Neural progenitor cell (in vitro differentiated cells): ENCODE results near the gene WDR27. TPM values are rescaled to one million over a fixed set of nuclear protein-coding genes. Genes with fewer than 3 reads are reported as not detected.
A peak's percentile ranks its signal among the peaks of the same experiment; 100 is the strongest.

ENCODE experiments used
- DNase-seq: peaks from one replicate; pipeline ENCODE4 v3.0.0-alpha.2; 2016; ENCODE audit warnings: low spot score
- H2AFZ ChIP-seq: fragments of 200-600 bp; sonication (generic); replicated peaks from 2 replicates; pipeline ENCODE4 v1.6.1; 2016; ENCODE audit warnings: antibody characterized with exemption
- H3F3A ChIP-seq: fragments of 200-600 bp; sonication (generic); 2 replicates; pipeline ENCODE4 v1.6.1; 2016; ENCODE audit warnings: antibody characterized with exemption, low read depth
- H3K27ac ChIP-seq: fragments of 200-600 bp; sonication (generic); 2 replicates; pipeline ENCODE4 v1.5.1; 2016; ENCODE audit warnings: mild to moderate bottlenecking
- H3K27me3 ChIP-seq: fragments of 200-600 bp; sonication (generic); 2 replicates; pipeline ENCODE4 v1.6.1; 2016; ENCODE audit warnings: mild to moderate bottlenecking, moderate library complexity
- H3K36me3 ChIP-seq: fragments of 200-600 bp; sonication (generic); 2 replicates; pipeline ENCODE4 v1.5.1; 2016
- H3K4me1 ChIP-seq: fragments of 200-600 bp; sonication (generic); 2 replicates; pipeline ENCODE4 v1.6.1; 2016; ENCODE audit warnings: mixed run types
- H3K4me2 ChIP-seq: fragments of 200-600 bp; sonication (generic); 2 replicates; pipeline ENCODE4 v1.6.1; 2016
- H3K4me3 ChIP-seq: fragments of 200-600 bp; sonication (generic); 2 replicates; pipeline ENCODE4 v1.5.1; 2016
- H3K79me2 ChIP-seq: fragments of 200-600 bp; sonication (generic); 2 replicates; pipeline ENCODE4 v1.6.1; 2016; ENCODE audit warnings: low read depth
- H3K9ac ChIP-seq: fragments of 200-600 bp; sonication (generic); 2 replicates; pipeline ENCODE4 v1.6.1; 2016
- H3K9me3 ChIP-seq: fragments of 200-600 bp; sonication (generic); 2 replicates; pipeline ENCODE4 v1.5.1; 2016; ENCODE audit warnings: low read depth
- H4K20me1 ChIP-seq: fragments of 200-600 bp; sonication (generic); 2 replicates; pipeline ENCODE4 v1.6.1; 2016; ENCODE audit warnings: low read depth
- H3K27ac Mint-ChIP-seq: 3 replicates; pipeline ENCODE4 v1.8.0; 2021; ENCODE audit warnings: mixed read lengths
- H3K27me3 Mint-ChIP-seq: 2 replicates; pipeline ENCODE4 v1.8.0; 2022; ENCODE audit warnings: low read depth, mild to moderate bottlenecking, inconsistent platforms, moderate library complexity, mixed read lengths; ENCODE audit not compliant: insufficient read depth
- H3K36me3 Mint-ChIP-seq: 3 replicates; pipeline ENCODE4 v1.8.0; 2021; ENCODE audit warnings: mixed read lengths
- H3K4me1 Mint-ChIP-seq: 3 replicates; pipeline ENCODE4 v1.8.0; 2021; ENCODE audit warnings: mixed read lengths
- H3K4me3 Mint-ChIP-seq: 3 replicates; pipeline ENCODE4 v1.8.0; 2021; ENCODE audit warnings: mild to moderate bottlenecking, moderate library complexity, mixed read lengths
- H3K9me3 Mint-ChIP-seq: 3 replicates; pipeline ENCODE4 v1.8.0; 2020; ENCODE audit warnings: mixed read lengths
- CTCF ChIP-seq: fragments of 200-600 bp; sonication (generic); IDR thresholded peaks from 2 replicates; pipeline ENCODE4 v1.5.1; 2017; ENCODE audit warnings: antibody characterized with exemption, mild to moderate bottlenecking
- EZH2 ChIP-seq: fragments of 200-600 bp; sonication (generic); IDR thresholded peaks from 2 replicates; pipeline ENCODE4 v1.6.1; 2017; ENCODE audit warnings: antibody characterized with exemption, mild to moderate bottlenecking, moderate library complexity
- EZH2phosphoT487 ChIP-seq: fragments of 200-600 bp; sonication (generic); IDR thresholded peaks from 2 replicates; pipeline ENCODE4 v1.6.1; 2017; ENCODE audit warnings: antibody characterized with exemption
- total RNA-seq: library from RNA; depleted of rRNA; stranded (reverse); fragments of >200 nt; gene quantifications from 2 replicates; pipeline ENCODE4 v1.2.3, GENCODE V29; 2015; ENCODE audit warnings: low replicate concordance

WDR27 gene
- total RNA-seq, 1 donor from 2014 or later: 69.0 TPM

- H2AFZ ChIP-seq: no peak overlapping the region
- no peak for DNase-seq
- H3K27ac Mint-ChIP-seq: peak overlapping the region; percentile 66
- no peaks in the 10 kb centered on the region for H3K4me1 ChIP-seq
- peaks cover 24% of the 10 kb centered on the region for H3K4me1 Mint-ChIP-seq
- no peak overlapping the region for H3K9ac ChIP-seq
- no peak overlapping the region for H3K4me2 ChIP-seq
- H3K36me3 Mint-ChIP-seq: no peaks in the 10 kb centered on the region
- H3K9me3 Mint-ChIP-seq: no peaks in the 10 kb centered on the region
- TF ChIP-seq EZH2 (no peak), EZH2phosphoT487 (no peak), CTCF (no peak)
- H3K4me3 Mint-ChIP-seq: no peak overlapping the region
- H3K79me2 ChIP-seq: no peaks in the 10 kb centered on the region
- H4K20me1 ChIP-seq: no peaks in the 10 kb centered on the region
- H3K4me3 ChIP-seq: no peak overlapping the region
- peaks cover 2% of the 10 kb centered on the region for H3K27me3 Mint-ChIP-seq
- H3K36me3 ChIP-seq: no peaks in the 10 kb centered on the region
- H3K9me3 ChIP-seq: no peaks in the 10 kb centered on the region
- H3K27ac ChIP-seq: no peak overlapping the region
- no peaks in the 10 kb centered on the region for H3K27me3 ChIP-seq
- no peaks in the 10 kb centered on the region for H3F3A ChIP-seq
These were observed 211.6 kb downstream of the WDR27 start for GRCh38 chr6:169490246-169490641.

DNA sequence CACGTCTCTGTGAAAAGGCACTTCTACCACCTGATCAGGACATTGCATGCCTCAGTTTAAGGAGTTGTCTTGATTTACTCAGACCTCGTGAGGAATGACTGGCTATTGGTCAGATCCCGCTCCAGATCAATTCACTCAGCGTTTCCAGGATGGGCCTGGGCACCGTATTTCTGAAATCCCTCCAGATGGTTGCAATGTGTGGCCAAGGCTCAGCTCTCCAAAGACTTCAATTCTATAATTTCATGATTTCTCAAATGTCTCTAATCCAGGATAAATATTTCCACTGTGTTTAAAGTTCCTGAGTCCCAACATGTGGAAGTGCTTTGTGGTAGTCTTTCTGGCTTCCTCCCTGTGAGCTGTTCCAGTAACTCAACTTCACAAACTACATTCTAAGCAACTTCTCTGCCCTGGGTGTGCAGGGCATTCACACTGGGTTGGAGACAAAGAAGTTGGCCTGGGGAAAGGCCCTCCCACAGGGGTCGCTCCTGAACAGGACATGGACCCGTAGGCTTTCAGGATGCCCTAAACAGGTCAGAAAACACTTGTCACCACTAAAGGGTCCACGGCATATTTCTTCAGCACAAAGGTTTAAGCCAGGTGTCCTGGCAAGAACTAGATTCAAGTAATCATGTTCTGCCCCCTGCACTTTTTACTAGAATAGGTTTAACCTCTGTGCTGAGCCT, 212.1 kb downstream of the WDR27 start:
- no peak overlapping the region for H3K9ac ChIP-seq
- no peaks in the 10 kb centered on the region for H3K9me3 Mint-ChIP-seq
- no peak overlapping the region for H3K4me2 ChIP-seq

GRCh38 chr6:169487579-169488436, 214.0 kb downstream of the WDR27 start:
- H3K27me3 ChIP-seq: no peaks in the 10 kb centered on the region
- DNase-seq: no peak
- H3K79me2 ChIP-seq: no peaks in the 10 kb centered on the region
- no peaks in the 10 kb centered on the region for H3K36me3 ChIP-seq
- no peak overlapping the region for H3K4me3 Mint-ChIP-seq
- H3K27me3 Mint-ChIP-seq: peaks cover 2% of the 10 kb centered on the region
- no peak overlapping the region for H2AFZ ChIP-seq
- peaks cover 24% of the 10 kb centered on the region for H3K4me1 Mint-ChIP-seq
- no peak for TF ChIP-seq EZH2phosphoT487
- TF ChIP-seq EZH2: no peak
- peak; percentile 27 for TF ChIP-seq CTCF
- no peaks in the 10 kb centered on the region for H3K4me1 ChIP-seq
- H3K4me3 ChIP-seq: no peak overlapping the region
- H3K4me2 ChIP-seq: no peak overlapping the region
- no peaks in the 10 kb centered on the region for H3F3A ChIP-seq
- H4K20me1 ChIP-seq: no peaks in the 10 kb centered on the region
- H3K27ac ChIP-seq: no peak overlapping the region
- H3K9me3 Mint-ChIP-seq: peaks cover 13% of the 10 kb centered on the region
- no peak overlapping the region for H3K9ac ChIP-seq
- peaks cover 2% of the 10 kb centered on the region for H3K36me3 Mint-ChIP-seq
- H3K9me3 ChIP-seq: peaks cover 6% of the 10 kb centered on the region
- H3K27ac Mint-ChIP-seq: no peak overlapping the region

More for the DNA sequence above, 212.1 kb downstream of the WDR27 start:
- H3K36me3 Mint-ChIP-seq: no peaks in the 10 kb centered on the region
- DNase-seq: peak; percentile 22
- no peaks in the 10 kb centered on the region for H3K9me3 ChIP-seq
- H3F3A ChIP-seq: no peaks in the 10 kb centered on the region
- no peak overlapping the region for H2AFZ ChIP-seq
- H3K27me3 Mint-ChIP-seq: peaks cover 2% of the 10 kb centered on the region
- peak overlapping the region; percentile 34 for H3K27ac Mint-ChIP-seq
- H3K4me1 ChIP-seq: no peaks in the 10 kb centered on the region
- H3K4me3 Mint-ChIP-seq: no peak overlapping the region
- no peaks in the 10 kb centered on the region for H4K20me1 ChIP-seq
- peaks cover 24% of the 10 kb centered on the region for H3K4me1 Mint-ChIP-seq
- no peaks in the 10 kb centered on the region for H3K36me3 ChIP-seq
- no peaks in the 10 kb centered on the region for H3K27me3 ChIP-seq
- H3K4me3 ChIP-seq: no peak overlapping the region
- H3K79me2 ChIP-seq: no peaks in the 10 kb centered on the region
- no peak overlapping the region for H3K27ac ChIP-seq
- peak; percentile 16 for TF ChIP-seq CTCF
- TF ChIP-seq EZH2phosphoT487: no peak
